Nephron progenitor cell (in vitro differentiated cells): ENCODE data around the gene NPAS2.
A peak's percentile ranks its signal among the peaks of the same experiment; 100 is the strongest.

Source experiments
- DNase-seq: peaks from one replicate; pipeline ENCODE4 v3.0.0; 2021
- H3K27ac Mint-ChIP-seq: 2 replicates; pipeline ENCODE4 v1.8.0; 2021; ENCODE audit warnings: mild to moderate bottlenecking, moderate library complexity, mixed read lengths
- H3K27me3 Mint-ChIP-seq: 2 replicates; pipeline ENCODE4 v1.8.0; 2021; ENCODE audit warnings: mild to moderate bottlenecking, low read depth, mixed read lengths; ENCODE audit not compliant: poor library complexity
- H3K36me3 Mint-ChIP-seq: 2 replicates; pipeline ENCODE4 v1.8.0; 2021; ENCODE audit warnings: low read depth, mixed read lengths
- H3K4me1 Mint-ChIP-seq: 2 replicates; pipeline ENCODE4 v1.8.0; 2021; ENCODE audit warnings: mixed read lengths
- H3K4me3 Mint-ChIP-seq: 2 replicates; pipeline ENCODE4 v1.8.0; 2021; ENCODE audit warnings: mild to moderate bottlenecking, moderate library complexity, mixed read lengths
- H3K9me3 Mint-ChIP-seq: 2 replicates; pipeline ENCODE4 v1.8.0; 2021; ENCODE audit warnings: mild to moderate bottlenecking, moderate library complexity, mixed read lengths
- TF ChIP-seq, protein P1 (sequence below): fragments of 200-600 bp; sonication (generic); IDR thresholded peaks from 2 replicates; pipeline ENCODE4 v1.5.0; 2021; ENCODE audit warnings: antibody characterized with exemption

The NPAS2 gene

DNA sequence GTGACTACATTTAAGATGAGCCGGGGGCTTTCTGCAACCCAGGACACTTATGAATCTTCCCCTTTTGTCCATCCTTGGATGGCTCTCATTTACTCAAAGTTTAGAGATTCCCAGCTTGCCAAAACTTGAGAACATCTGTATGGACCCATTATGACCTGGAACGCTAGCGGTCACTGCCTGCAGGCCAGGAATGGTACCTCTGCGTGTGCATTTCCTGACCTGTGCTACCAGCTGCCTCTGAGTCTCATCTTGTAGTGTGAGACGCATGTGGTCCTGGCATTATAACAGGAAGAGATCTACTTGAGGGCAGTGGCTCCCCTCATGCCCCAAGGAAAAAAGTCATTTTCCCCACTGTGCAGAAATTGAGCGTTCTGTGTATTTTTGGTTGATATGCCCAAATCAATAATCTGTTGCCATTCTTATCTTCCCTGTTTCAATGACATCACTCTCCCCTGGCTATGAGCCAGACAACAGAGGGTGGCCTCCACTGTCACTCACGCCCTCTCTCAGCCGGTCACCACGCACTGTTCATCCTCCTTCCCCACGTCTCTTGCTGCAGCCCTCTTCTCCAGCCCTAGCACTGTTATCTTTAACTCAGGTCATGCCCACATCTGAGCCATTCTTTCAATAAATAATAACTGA lies 28.5 kb upstream of the NPAS2 start:
- H3K4me1 Mint-ChIP-seq, result peaks cover 12% of the 10 kb centered on the region
- no peak overlapping the region for H3K27ac Mint-ChIP-seq
- DNase-seq, result no peak
- no peak overlapping the region for H3K4me3 Mint-ChIP-seq
- TF ChIP-seq, protein P1, sequence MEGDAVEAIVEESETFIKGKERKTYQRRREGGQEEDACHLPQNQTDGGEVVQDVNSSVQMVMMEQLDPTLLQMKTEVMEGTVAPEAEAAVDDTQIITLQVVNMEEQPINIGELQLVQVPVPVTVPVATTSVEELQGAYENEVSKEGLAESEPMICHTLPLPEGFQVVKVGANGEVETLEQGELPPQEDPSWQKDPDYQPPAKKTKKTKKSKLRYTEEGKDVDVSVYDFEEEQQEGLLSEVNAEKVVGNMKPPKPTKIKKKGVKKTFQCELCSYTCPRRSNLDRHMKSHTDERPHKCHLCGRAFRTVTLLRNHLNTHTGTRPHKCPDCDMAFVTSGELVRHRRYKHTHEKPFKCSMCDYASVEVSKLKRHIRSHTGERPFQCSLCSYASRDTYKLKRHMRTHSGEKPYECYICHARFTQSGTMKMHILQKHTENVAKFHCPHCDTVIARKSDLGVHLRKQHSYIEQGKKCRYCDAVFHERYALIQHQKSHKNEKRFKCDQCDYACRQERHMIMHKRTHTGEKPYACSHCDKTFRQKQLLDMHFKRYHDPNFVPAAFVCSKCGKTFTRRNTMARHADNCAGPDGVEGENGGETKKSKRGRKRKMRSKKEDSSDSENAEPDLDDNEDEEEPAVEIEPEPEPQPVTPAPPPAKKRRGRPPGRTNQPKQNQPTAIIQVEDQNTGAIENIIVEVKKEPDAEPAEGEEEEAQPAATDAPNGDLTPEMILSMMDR, result no peak
- no peaks in the 10 kb centered on the region for H3K36me3 Mint-ChIP-seq
- H3K9me3 Mint-ChIP-seq, result peaks cover 3% of the 10 kb centered on the region
- peaks cover 11% of the 10 kb centered on the region for H3K27me3 Mint-ChIP-seq

GRCh38 chr2:100791936-100792308 lies 28.0 kb upstream of the NPAS2 start:
- no peak overlapping the region for H3K4me3 Mint-ChIP-seq
- no peak overlapping the region for H3K27ac Mint-ChIP-seq
- TF ChIP-seq, protein P1, result no peak
- peaks cover 3% of the 10 kb centered on the region for H3K9me3 Mint-ChIP-seq
- H3K36me3 Mint-ChIP-seq, result no peaks in the 10 kb centered on the region
- H3K4me1 Mint-ChIP-seq, result peaks cover 12% of the 10 kb centered on the region
- DNase-seq, result no peak
- H3K27me3 Mint-ChIP-seq, result peaks cover 16% of the 10 kb centered on the region

- Mint-ChIP-seq H3K4me1 (peaks cover 12% of the 10 kb centered on the region), H3K27ac (no peak overlapping the region), H3K9me3 (peaks cover 1% of the 10 kb centered on the region), H3K36me3 (no peaks in the 10 kb centered on the region), H3K4me3 (no peak overlapping the region), H3K27me3 (peaks cover 20% of the 10 kb centered on the region)
- TF ChIP-seq, protein P1, result no peak
- no peak for DNase-seq
Observed at GRCh38 chr2:100793220-100793619, 26.7 kb upstream of the NPAS2 start.

DNA sequence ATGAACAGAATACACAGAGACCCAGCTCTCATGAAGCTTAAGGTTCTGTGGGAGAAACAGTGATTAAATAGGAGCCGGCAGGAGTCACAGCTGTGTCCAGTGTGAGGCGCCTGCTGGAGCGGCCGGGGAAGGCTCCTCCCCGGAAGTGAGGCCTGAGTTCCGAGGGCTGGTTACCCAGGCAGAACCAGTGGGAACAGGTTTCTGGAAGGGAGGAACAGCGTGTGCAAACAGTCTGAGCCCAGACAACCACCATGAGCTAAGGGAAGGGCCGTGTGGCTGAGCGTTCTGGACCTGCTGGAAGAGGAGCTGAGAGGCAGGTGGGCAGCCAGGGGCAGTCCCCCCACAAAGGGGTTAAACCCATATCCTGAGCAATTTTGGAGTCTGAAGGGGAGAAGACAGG lies 26.0 kb upstream of the NPAS2 start:
- TF ChIP-seq, protein P1, result no peak
- Mint-ChIP-seq H3K9me3 (no peaks in the 10 kb centered on the region), H3K4me3 (no peak overlapping the region), H3K4me1 (peaks cover 12% of the 10 kb centered on the region), H3K27me3 (peaks cover 23% of the 10 kb centered on the region), H3K36me3 (no peaks in the 10 kb centered on the region), H3K27ac (peak overlapping the region; percentile 5)
- no peak for DNase-seq

DNA sequence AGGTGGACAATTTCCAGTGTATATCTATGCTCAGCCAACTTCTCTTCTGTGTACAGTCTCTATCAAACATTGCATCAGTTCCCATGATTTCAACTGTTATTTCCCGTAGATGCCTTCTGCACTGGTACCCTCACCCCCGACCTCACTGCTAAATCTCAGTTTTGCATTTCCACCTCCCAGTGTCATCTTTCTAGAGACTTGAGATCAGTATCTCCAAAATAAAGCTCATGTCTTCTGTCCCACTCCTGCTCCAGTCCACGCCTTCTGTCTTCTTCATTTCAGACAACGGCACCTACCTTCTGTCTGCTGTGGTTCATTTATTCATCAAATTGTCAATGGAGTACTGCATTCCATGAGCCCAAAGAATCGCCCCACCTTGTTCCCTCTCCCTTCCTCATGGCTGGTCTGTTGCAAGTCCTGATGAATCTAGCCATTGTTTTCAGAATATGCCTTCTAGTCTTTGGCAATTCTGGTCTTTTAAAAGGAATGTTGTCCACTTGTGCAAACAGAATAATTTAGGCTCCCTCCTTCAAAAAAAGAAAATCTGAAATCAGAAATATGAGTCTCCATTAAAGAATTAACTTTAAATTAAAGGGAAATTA lies 23.3 kb upstream of the NPAS2 start:
- Mint-ChIP-seq H3K9me3 (no peaks in the 10 kb centered on the region), H3K4me3 (no peak overlapping the region), H3K36me3 (no peaks in the 10 kb centered on the region), H3K27ac (no peak overlapping the region), H3K4me1 (peaks cover 12% of the 10 kb centered on the region), H3K27me3 (peaks cover 30% of the 10 kb centered on the region)
- DNase-seq, result no peak
- TF ChIP-seq, protein P1, result no peak

DNA sequence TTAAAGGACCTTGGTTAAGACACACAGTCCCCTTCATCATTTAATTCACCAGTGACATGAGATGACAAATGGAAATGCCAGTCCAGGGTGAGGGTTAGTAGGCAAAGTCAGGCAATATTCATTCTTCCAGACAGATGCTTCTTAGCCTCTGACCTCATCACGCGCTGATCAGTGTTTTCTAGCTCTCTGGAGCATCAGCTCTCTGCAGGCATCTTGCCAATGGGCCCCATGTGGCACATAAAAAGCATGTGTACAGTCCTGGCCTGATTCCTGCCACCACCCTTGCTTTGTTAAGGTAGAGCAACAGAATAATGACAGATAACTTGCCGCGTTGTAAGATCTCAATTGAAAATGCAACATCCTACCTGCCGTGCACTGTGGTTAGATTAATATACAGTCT lies 20.3 kb upstream of the NPAS2 start:
- no peak overlapping the region for H3K27ac Mint-ChIP-seq
- H3K27me3 Mint-ChIP-seq, result peaks cover 33% of the 10 kb centered on the region
- no peaks in the 10 kb centered on the region for H3K9me3 Mint-ChIP-seq

More for the DNA sequence above, 20.3 kb upstream of the NPAS2 start:
- TF ChIP-seq, protein P1, result no peak
- no peaks in the 10 kb centered on the region for H3K4me1 Mint-ChIP-seq
- H3K36me3 Mint-ChIP-seq, result no peaks in the 10 kb centered on the region
- H3K4me3 Mint-ChIP-seq, result no peak overlapping the region
- no peak for DNase-seq
